Middle frontal gyrus (tissue), 1 donor: Measurements from ENCODE around the gene MID1.

Experiments used
- DNase-seq: peaks from one replicate; pipeline ENCODE4 v3.0.0-alpha.2; 2015; ENCODE audit warnings: low spot score; ENCODE audit errors: extremely low spot score

MID1 gene, protein sequence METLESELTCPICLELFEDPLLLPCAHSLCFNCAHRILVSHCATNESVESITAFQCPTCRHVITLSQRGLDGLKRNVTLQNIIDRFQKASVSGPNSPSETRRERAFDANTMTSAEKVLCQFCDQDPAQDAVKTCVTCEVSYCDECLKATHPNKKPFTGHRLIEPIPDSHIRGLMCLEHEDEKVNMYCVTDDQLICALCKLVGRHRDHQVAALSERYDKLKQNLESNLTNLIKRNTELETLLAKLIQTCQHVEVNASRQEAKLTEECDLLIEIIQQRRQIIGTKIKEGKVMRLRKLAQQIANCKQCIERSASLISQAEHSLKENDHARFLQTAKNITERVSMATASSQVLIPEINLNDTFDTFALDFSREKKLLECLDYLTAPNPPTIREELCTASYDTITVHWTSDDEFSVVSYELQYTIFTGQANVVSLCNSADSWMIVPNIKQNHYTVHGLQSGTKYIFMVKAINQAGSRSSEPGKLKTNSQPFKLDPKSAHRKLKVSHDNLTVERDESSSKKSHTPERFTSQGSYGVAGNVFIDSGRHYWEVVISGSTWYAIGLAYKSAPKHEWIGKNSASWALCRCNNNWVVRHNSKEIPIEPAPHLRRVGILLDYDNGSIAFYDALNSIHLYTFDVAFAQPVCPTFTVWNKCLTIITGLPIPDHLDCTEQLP

GRCh38 chrX:10620121-10620699 is at the start of gene MID1:
TSS of gene MID1 (minus strand) at chrX:10620585. CDS start at chrX:10567547, 53,038 bp downstream.
- peak; percentile 16 for DNase-seq

DNA sequence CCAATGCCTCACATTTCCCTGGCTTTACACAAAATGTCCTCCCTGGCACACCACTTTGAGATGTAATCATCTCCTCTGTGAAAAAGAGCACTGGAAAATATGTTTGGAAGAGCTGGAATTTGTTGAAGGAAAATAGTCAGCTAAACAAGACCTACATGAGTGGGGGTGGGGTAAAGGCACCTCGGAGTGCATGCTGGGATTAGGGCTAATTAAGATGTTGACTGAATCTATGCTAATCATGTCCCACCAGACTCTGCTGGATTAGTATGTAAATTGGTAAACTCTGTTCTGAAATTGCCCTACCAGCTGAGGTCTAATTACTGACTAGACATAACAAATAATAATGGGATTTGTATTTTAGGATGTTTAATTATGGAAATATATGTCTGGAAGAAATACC is 46.8 kb upstream of the MID1 start:
- DNase-seq = no peak

DNA sequence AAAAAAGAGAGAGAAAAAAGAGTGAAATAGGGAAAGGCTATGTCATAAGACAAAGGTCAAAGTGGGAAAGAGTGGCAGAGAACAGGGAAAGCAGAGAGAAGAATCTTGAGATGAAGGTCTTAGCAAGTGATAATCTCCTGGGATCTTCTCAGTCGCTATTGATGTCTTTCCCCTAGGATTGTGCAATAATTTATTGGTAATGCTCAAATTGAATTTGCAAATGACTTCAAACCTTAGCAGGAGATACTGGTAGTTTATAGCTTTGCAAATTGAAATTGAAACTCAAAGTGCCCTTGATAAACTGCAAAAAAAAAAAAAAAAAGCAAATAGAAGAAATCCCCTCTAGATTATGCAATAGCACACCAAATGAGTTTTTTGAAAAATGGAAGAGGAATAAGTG is 45.7 kb upstream of the MID1 start:
- DNase-seq = no peak

DNA sequence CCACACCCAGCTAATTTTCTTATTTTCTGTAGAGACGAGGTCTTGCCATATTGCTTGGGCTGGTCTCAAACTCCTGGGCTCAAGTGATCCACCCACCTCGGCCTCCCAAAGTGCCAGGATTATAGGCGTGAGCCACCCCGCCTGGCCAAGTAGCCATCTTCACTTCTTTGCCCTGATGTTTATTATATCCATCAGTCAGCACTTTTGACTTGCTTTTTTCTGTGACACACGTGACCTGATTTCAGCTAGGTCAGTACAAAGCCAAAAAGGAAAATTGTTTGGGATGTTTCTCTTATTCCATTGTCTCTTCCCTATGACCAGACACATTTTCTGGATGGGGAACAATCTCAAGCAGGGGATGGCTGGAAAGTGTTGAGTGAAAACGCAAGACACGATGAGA is 45.3 kb upstream of the MID1 start:
- DNase-seq = no peak

GRCh38 chrX:10660171-10660570 is 39.8 kb upstream of the MID1 start:
- no peak for DNase-seq

DNA sequence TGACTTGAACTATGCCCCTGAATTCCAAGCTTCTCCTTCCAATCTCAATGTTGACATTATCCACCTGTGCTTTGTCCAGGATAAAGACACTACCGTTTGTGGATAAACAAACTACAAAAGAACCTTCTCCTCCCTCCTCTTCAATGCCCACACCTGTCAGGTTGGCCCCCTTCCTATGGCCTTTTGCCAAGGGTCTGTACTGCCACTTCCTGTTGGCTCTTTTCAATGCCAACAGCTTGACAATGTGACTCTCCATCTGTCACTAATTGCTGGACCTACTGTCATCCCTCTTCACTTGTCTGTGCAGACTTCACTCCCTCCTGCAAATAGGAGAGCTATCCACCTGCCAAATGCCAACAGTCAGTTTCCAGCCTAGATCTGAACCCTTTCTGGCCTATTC is 35.8 kb upstream of the MID1 start:
- DNase-seq = no peak

DNA sequence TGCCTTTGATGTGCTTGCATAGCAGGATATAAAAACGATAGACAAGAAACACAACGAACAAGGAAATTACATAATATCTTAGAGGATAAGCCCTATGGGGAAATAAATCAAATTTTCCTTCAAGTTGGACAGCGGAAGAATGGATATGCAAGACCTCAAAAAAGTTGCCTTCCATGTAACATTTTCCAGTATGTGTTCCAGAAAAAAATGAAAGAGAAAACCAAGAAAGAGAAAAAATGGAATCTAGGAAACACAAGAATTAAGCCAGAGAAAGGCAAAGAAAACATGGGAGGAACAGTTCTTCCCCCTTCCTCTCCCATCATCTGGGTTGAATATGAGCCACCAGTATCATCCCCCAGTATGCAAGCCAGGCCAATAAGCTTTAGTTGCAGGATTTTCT is 34.6 kb upstream of the MID1 start:
- no peak for DNase-seq

DNA sequence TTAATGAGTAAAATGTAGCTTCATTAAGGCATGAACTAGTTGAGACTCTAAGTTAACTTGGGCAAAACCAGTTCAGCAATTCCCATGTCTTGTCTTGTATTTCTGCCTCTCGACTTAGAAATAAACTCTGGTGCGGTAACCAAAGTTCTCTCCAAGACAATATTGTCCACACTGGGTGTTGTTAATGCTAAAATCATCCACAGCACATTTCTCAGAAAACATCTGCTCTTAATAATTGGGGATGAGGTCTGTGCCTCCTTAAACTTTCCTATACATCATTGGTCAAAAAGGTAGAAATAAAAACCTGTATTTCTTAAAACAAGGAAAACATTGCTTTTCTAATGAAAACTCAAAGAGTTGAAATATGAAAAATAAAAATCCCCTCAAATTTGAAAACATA is 32.9 kb upstream of the MID1 start:
- DNase-seq = no peak

- DNase-seq = no peak
Measured at GRCh38 chrX:10649265-10649664, 28.9 kb upstream of the MID1 start.

GRCh38 chrX:10648614-10649013 is 28.2 kb upstream of the MID1 start:
- DNase-seq = no peak

GRCh38 chrX:10636851-10637250 is 16.5 kb upstream of the MID1 start:
- no peak for DNase-seq

- DNase-seq = no peak
Measured at GRCh38 chrX:10636337-10636736, 16.0 kb upstream of the MID1 start.

- DNase-seq = no peak
Measured at GRCh38 chrX:10634392-10635161, 14.2 kb upstream of the MID1 start.

- DNase-seq = no peak
Measured at GRCh38 chrX:10633722-10634121, 13.3 kb upstream of the MID1 start.

DNA sequence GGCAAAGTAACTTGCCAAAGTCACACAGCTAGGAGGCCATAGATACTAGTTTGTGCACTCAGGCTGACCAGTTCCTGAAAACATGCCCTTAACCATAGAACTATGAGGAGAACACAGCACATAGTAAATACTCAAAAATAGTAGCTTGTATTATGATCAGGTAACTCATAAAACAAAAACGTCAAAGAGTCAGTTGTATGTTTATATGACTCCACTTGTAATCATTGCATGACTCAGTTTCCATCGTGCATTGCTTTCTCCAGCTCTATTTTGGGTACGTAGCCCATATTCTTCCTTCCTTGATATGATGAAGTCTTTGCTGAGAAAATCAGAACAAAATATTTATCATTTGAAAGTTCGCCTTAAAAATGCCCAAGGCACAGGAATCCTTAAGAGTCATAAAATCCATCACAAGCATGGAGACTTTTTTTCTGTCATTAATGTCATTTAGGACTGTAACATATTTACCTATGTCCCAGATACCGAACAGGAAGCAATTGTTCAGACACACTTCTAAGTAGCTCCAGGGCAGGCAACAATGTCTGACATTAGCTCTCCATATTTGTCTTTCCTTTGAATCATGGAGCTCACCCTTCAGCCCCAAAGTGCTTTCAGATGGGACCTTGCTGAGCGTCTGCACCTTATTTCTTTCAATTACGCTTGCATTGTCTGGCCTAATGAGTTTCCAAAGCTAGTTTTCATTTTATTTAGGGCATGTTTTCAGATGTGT is 11.2 kb upstream of the MID1 start:
- no peak for DNase-seq

DNA sequence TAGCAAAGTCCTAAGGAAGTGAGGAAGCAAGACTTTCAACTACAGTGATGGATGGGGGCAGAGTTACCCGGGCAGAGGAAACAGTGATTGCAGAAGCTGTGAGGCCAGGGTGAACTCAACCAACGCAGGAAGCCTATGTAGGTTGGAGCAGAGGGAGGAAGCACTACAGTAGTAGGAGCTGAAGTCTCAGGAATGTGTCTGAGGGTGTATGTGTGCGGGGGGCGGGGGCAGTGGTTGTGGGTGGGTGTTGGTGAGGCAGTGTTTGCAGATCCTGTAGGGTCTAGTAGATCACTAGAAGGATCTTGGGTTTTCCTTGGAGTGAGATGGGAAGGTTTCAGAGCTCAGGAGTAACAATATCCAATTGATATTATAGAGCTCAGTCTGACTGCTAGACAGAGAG is 9.9 kb upstream of the MID1 start:
- no peak for DNase-seq

DNA sequence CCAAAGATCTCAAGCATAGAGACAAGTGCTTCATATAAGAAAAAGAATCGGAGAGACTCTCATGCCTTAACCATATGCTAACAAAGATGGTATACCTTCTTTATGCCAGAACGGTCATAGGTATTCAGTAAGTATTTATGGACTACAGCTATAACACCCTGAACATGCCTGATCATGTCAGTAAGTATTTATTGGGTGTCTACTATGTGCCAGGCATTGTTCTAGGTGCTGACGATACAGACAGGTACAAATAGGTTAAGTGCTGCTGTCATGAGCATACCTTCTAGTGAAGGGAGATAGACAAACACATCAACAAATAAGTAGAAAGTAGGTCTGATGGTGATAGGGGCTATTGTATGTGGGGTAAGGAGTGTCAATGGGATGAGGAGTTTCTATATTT is 9.5 kb upstream of the MID1 start:
- no peak for DNase-seq

DNA sequence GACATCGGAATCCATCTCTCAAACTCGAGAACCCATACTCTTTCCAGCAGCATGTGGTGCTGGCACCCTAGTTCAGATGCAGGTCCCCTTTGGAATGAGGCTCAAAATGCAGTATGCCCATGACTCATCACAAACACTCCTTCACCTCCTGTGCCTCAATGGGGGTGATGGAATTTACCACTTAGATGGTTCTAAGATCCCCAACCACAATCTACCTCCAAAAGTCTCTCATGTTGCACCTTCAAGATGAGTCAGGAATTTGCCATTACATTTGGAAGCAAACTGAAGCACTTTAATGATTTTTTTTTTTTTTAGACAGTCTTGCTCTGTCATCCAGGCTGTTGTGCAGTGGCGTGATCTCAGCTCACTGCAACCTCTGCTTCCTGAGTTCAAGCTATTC is 8.5 kb upstream of the MID1 start:
- DNase-seq = no peak

DNA sequence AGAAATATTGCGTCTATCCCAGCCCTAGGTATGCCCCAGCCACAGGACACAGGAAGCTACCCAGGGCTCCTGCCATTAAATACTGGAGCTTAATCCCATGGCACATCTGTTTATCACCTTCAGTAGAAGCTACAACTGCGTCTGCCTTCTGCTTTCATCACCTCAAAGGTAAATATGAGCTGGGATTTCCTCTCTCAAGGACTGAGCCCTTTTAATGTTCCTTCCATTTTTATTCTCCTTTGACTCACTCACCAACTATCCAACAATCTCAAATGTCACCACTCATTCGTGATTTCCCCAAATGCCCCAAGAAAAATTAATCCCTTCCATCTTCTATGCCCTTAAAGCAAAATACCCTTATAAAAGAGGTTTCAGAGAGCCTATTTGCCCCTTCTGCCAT is 1.8 kb upstream of the MID1 start:
- no peak for DNase-seq

DNA sequence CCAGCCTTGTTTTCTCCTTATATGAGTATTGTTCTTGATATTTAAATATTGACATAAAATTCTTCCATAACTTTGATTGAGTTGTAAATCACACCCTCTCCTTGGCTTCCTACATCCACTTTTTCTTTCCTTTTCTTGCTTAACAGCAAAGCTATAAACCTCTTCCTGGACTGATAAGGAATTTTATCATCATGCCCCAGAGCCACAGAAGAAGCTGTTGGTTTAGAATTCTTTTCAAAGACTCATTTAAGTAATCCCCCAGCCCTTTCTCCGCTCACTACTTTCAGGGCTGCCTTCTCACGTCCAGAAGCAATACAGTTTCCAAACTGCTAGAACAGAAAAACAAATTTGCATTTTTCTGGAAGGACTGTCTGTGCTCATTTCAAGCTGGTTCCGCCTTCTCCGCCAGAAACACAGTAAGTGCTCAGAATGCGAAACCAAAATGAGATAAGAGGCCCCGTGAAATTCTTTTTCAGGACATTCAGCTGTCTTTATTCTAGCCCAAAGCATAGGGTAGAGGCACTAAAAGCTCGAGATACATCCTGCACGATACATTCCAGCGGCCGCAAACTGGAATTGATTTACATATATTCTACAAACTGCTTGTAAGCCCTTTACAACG is 849 bp downstream of the MID1 start:
- DNase-seq = no peak

DNA sequence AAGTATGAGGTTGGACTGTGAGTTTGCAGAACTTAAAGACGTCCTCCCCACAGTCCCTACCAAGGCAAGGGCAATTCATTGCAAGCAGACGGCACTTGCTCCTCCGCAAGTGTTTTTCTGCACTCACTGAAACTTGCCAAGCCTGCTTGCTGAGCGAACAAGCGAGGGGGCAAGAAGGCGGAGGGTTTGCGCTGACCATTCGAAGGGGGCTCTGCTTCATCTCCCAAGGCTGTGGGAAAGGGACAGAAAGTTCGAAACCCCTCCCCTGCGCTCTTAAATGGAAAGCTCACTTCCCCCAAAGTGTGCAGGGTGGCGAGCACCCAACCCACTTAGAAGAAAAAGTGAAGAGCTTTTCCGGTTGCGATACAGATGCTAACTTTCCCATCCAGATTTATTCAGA is 1.4 kb downstream of the MID1 start:
- DNase-seq = no peak
